Astrocyte (in vitro differentiated cells and primary cell): ENCODE measurements around the gene HTR4. TPM values are rescaled to one million over a fixed set of nuclear protein-coding genes. Genes with fewer than 3 reads are reported as not detected.

Experiments
- DNase-seq: peaks from one replicate; pipeline ENCODE4 v3.0.0-alpha.2; 2010; ENCODE audit warnings: low read depth
- FAIRE-seq: peaks from 2 replicates; lab custom pipeline; 2011; peaks lifted over from hg19 to GRCh38; lab: Jason Lieb, UNC
- H2AFZ ChIP-seq: 2 replicates; pipeline ENCODE4 v1.6.0; 2012; ENCODE audit warnings: low read depth, low read length, inconsistent platforms
- H3K27ac ChIP-seq: 2 replicates; pipeline ENCODE4 v1.5.1; 2011; ENCODE audit warnings: low read depth, low read length, inconsistent platforms
- H3K27me3 ChIP-seq: 2 replicates; pipeline ENCODE4 v1.6.0; 2011; ENCODE audit warnings: low read length, inconsistent platforms; ENCODE audit not compliant: insufficient read depth
- H3K36me3 ChIP-seq: 2 replicates; pipeline ENCODE4 v1.5.1; 2011; ENCODE audit warnings: low read length, inconsistent platforms; ENCODE audit not compliant: insufficient read depth
- H3K4me1 ChIP-seq: 2 replicates; pipeline ENCODE4 v1.5.1; 2011; ENCODE audit warnings: low read length, inconsistent platforms; ENCODE audit not compliant: insufficient read depth
- H3K4me2 ChIP-seq: 2 replicates; pipeline ENCODE4 v1.6.0; 2012; ENCODE audit warnings: low read length, inconsistent platforms
- H3K4me3 ChIP-seq: 2 replicates; pipeline ENCODE4 v1.5.1; 2011; ENCODE audit warnings: low read depth, mild to moderate bottlenecking, low read length, inconsistent platforms; ENCODE audit not compliant: insufficient read depth
- H3K79me2 ChIP-seq: 2 replicates; pipeline ENCODE4 v1.6.0; 2012; ENCODE audit warnings: mild to moderate bottlenecking, low read length, inconsistent platforms; ENCODE audit not compliant: insufficient read depth
- H3K9ac ChIP-seq: 2 replicates; pipeline ENCODE4 v1.6.0; 2012; ENCODE audit warnings: mild to moderate bottlenecking, low read length, inconsistent platforms
- H3K9me3 ChIP-seq: 2 replicates; pipeline ENCODE4 v1.5.1; 2012; ENCODE audit warnings: low read depth, mild to moderate bottlenecking, low read length, inconsistent platforms; ENCODE audit not compliant: insufficient read depth
- H4K20me1 ChIP-seq: 2 replicates; pipeline ENCODE4 v1.6.0; 2012; ENCODE audit warnings: low read length, inconsistent platforms; ENCODE audit not compliant: insufficient read depth
- H3K27ac Mint-ChIP-seq: one replicate; pipeline ENCODE4 v1.8.0; 2021; ENCODE audit warnings: mild to moderate bottlenecking, mixed read lengths; ENCODE audit not compliant: unreplicated experiment
- H3K27me3 Mint-ChIP-seq: one replicate; pipeline ENCODE4 v1.8.0; 2021; ENCODE audit warnings: low read depth, mixed read lengths; ENCODE audit not compliant: unreplicated experiment
- H3K36me3 Mint-ChIP-seq: one replicate; pipeline ENCODE4 v1.8.0; 2021; ENCODE audit warnings: low read depth, mixed read lengths; ENCODE audit not compliant: unreplicated experiment
- H3K4me1 Mint-ChIP-seq: one replicate; pipeline ENCODE4 v1.8.0; 2021; ENCODE audit warnings: low read depth, mixed read lengths; ENCODE audit not compliant: unreplicated experiment
- H3K4me3 Mint-ChIP-seq: one replicate; pipeline ENCODE4 v1.8.0; 2021; ENCODE audit warnings: mild to moderate bottlenecking, moderate library complexity, mixed read lengths; ENCODE audit not compliant: unreplicated experiment
- H3K9me3 Mint-ChIP-seq: one replicate; pipeline ENCODE4 v1.8.0; 2021; ENCODE audit warnings: mild to moderate bottlenecking, mixed read lengths; ENCODE audit not compliant: unreplicated experiment
- EZH2 ChIP-seq: IDR thresholded peaks from 2 replicates; pipeline ENCODE4 v1.6.1; 2012; ENCODE audit warnings: mild to moderate bottlenecking, low read length, inconsistent platforms; ENCODE audit not compliant: insufficient read depth
- total RNA-seq: library from RNA; stranded (reverse); gene quantifications from 2 replicates; pipeline ENCODE4 v1.2.1, GENCODE V29; 2021
- TF ChIP-seq, protein P1 (sequence below): IDR thresholded peaks from 2 replicates; pipeline ENCODE4 v1.5.1; 2011; ENCODE audit warnings: low read depth, mild to moderate bottlenecking, inconsistent platforms, low read length, moderate library complexity; ENCODE audit not compliant: insufficient read depth

HTR4 gene
- total RNA-seq, 1 donor from 2014 or later = not detected

GRCh38 chr5:148632255-148633066, 21.9 kb downstream of the HTR4 start:
- TF ChIP-seq, protein P1, sequence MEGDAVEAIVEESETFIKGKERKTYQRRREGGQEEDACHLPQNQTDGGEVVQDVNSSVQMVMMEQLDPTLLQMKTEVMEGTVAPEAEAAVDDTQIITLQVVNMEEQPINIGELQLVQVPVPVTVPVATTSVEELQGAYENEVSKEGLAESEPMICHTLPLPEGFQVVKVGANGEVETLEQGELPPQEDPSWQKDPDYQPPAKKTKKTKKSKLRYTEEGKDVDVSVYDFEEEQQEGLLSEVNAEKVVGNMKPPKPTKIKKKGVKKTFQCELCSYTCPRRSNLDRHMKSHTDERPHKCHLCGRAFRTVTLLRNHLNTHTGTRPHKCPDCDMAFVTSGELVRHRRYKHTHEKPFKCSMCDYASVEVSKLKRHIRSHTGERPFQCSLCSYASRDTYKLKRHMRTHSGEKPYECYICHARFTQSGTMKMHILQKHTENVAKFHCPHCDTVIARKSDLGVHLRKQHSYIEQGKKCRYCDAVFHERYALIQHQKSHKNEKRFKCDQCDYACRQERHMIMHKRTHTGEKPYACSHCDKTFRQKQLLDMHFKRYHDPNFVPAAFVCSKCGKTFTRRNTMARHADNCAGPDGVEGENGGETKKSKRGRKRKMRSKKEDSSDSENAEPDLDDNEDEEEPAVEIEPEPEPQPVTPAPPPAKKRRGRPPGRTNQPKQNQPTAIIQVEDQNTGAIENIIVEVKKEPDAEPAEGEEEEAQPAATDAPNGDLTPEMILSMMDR = no peak
- no peak for TF ChIP-seq EZH2
- H3K9me3 ChIP-seq = no peaks in the 10 kb centered on the region
- H3K4me2 ChIP-seq = no peak overlapping the region
- Mint-ChIP-seq H3K27me3 (no peaks in the 10 kb centered on the region), H3K27ac (no peak overlapping the region), H3K4me1 (peaks cover 22% of the 10 kb centered on the region), H3K4me3 (no peak overlapping the region), H3K36me3 (no peaks in the 10 kb centered on the region), H3K9me3 (no peaks in the 10 kb centered on the region)
- H3K79me2 ChIP-seq = no peaks in the 10 kb centered on the region
- DNase-seq (no peak), FAIRE-seq (no peak)
- no peak overlapping the region for H3K4me3 ChIP-seq
- no peak overlapping the region for H3K27ac ChIP-seq
- H4K20me1 ChIP-seq = no peaks in the 10 kb centered on the region
- H3K4me1 ChIP-seq = no peaks in the 10 kb centered on the region
- no peaks in the 10 kb centered on the region for H3K27me3 ChIP-seq
- H2AFZ ChIP-seq = no peak overlapping the region
- H3K9ac ChIP-seq = no peak overlapping the region
- no peaks in the 10 kb centered on the region for H3K36me3 ChIP-seq

GRCh38 chr5:148626986-148627385, 27.3 kb downstream of the HTR4 start:
- Mint-ChIP-seq H3K4me1 (peaks cover 15% of the 10 kb centered on the region), H3K9me3 (no peaks in the 10 kb centered on the region), H3K27ac (no peak overlapping the region), H3K36me3 (no peaks in the 10 kb centered on the region), H3K4me3 (no peak overlapping the region), H3K27me3 (no peaks in the 10 kb centered on the region)
- Histone ChIP-seq H3K4me2 (no peak overlapping the region), H3K9me3 (no peaks in the 10 kb centered on the region), H2AFZ (no peak overlapping the region), H3K4me1 (no peaks in the 10 kb centered on the region), H3K27me3 (no peaks in the 10 kb centered on the region), H4K20me1 (no peaks in the 10 kb centered on the region), H3K4me3 (no peak overlapping the region), H3K9ac (no peak overlapping the region), H3K79me2 (no peaks in the 10 kb centered on the region), H3K27ac (no peak overlapping the region), H3K36me3 (no peaks in the 10 kb centered on the region)
- no peak for TF ChIP-seq EZH2
- TF ChIP-seq, protein P1 = no peak
- DNase-seq (no peak), FAIRE-seq (no peak)

GRCh38 chr5:148626081-148626613, 28.2 kb downstream of the HTR4 start:
- Mint-ChIP-seq H3K4me3 (no peak overlapping the region), H3K27me3 (no peaks in the 10 kb centered on the region), H3K36me3 (no peaks in the 10 kb centered on the region), H3K27ac (no peak overlapping the region), H3K9me3 (no peaks in the 10 kb centered on the region), H3K4me1 (peaks cover 17% of the 10 kb centered on the region)
- FAIRE-seq = no peak
- H3K4me1 ChIP-seq = no peaks in the 10 kb centered on the region
- H4K20me1 ChIP-seq = no peaks in the 10 kb centered on the region
- DNase-seq = no peak
- no peak overlapping the region for H3K27ac ChIP-seq
- no peak overlapping the region for H3K4me2 ChIP-seq
- H3K4me3 ChIP-seq = no peak overlapping the region
- TF ChIP-seq, protein P1 = no peak
- TF ChIP-seq EZH2 = no peak
- peaks cover 2% of the 10 kb centered on the region for H3K27me3 ChIP-seq
- H3K36me3 ChIP-seq = no peaks in the 10 kb centered on the region
- H3K9ac ChIP-seq = no peak overlapping the region
- no peaks in the 10 kb centered on the region for H3K9me3 ChIP-seq
- no peaks in the 10 kb centered on the region for H3K79me2 ChIP-seq
- H2AFZ ChIP-seq = no peak overlapping the region
